Putamen (tissue), 1 donor: Measurements from ENCODE around the gene MICAL2.

Experiments used
- DNase-seq: peaks from one replicate; pipeline ENCODE4 v3.0.0-alpha.2; 2016; ENCODE audit warnings: low spot score

MICAL2 gene

GRCh38 chr11:12118949-12119348, 8.6 kb downstream of the MICAL2 start:
- no peak for DNase-seq

DNA sequence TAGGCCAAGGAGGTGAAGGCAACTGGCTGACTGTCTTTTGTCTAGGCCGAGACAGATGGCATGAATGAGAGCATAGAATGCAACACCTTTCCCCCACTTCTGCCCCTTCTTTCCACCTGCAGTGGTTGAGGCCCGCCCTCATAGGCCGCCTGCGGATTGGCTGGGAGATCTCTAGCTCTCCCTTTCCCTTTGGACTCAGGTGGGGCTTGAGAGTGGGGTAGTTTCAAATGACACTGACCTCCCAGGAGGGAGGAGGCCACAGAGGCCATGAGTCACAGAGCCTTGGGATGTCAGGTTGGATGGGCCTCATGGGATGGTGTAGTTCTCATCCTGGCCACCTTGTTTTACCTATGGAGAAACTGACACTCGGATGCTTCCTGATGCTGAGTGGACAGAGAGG, 9.1 kb downstream of the MICAL2 start:
- no peak for DNase-seq

DNA sequence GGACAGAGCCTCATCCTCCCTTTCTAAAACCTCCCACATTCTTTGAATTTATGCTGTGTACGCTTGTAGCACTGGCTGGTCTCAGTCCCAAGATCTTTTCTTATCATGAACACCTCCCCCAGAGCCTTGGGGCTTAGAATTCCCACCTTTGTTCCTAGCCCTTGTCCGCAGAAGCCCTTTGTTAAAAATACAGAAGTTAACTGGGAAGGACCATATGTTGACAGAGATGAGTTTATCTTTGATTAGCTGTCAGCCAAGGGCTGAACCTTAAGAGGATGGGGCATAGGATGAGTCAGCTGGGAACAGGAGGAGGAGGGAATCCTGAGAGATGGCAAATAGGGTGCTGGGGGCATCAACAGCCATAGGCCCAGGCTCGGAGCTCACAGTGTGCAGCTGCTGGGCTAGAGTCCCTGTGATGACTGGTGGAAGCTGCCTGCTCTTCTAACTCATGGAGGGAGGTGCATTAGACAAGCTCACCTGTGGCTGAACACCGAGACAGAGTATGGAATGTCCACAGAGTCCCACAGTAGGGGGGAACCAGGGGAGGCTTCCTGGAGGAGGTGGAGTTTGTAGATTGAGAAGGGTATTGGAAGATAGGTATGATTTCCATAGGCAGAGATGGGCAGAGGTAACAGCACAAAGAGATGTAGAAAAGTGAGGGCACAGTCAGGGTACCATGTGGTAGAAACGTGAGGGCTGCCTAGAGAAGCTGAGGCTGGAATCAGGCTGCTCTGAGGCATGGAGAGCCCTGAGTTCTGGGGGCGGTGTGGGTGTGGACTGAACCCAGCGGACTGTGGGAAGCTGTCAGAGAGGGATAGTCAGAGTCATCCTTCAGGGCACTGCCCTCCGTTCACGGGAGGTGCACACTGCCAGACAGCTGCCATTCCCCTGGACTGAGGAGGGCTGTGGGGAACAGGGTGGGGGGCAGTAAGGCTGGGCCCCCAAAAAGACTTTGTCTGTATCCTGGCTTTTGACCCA, 9.9 kb downstream of the MICAL2 start:
- DNase-seq = no peak

- DNase-seq = no peak
These were observed 10.6 kb downstream of the MICAL2 start for GRCh38 chr11:12121011-12121410.

- DNase-seq = no peak
These were observed 11.1 kb downstream of the MICAL2 start for GRCh38 chr11:12121517-12121916.

DNA sequence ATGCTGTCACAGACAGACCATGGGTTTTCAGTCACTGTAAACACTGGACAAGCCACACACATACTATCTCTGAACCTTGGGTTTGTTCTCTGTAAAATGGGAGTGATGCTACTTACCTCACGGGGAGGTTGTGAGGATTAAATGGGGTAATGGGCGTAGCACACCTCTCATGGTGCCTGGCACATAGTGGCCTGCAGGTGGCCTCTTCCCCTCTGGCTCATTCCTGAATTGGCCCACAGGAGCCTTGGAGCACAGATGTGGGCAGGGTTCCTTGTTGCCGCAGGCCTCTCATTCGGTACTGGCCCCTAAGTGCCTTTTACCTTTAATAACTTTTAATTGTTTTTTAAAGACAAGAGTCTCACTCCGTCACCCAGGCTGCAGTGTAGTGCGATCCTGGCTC, 11.7 kb downstream of the MICAL2 start:
- no peak for DNase-seq

GRCh38 chr11:12123273-12123672, 12.9 kb downstream of the MICAL2 start:
- DNase-seq = no peak

DNA sequence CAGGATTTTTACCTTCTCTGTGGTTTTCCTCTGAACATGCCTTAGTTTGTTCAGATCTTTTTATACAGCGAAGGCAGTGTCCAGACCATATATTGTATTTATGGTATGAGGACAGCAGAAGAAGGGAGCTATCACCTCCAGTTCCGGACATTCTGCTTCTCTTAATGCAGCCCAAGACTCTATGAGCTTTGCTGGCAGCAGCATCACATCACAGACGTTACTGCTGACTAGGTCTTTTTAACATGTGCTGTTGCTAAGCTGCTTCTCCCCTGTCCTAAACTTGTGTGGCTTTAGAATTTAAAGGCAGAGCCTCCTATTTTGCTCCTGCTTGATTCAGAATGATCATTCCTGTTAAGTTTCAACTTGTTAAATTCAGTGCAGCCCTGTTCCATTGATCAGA, 13.4 kb downstream of the MICAL2 start:
- no peak for DNase-seq

- DNase-seq = no peak
These were observed 13.9 kb downstream of the MICAL2 start for GRCh38 chr11:12124306-12124705.

DNA sequence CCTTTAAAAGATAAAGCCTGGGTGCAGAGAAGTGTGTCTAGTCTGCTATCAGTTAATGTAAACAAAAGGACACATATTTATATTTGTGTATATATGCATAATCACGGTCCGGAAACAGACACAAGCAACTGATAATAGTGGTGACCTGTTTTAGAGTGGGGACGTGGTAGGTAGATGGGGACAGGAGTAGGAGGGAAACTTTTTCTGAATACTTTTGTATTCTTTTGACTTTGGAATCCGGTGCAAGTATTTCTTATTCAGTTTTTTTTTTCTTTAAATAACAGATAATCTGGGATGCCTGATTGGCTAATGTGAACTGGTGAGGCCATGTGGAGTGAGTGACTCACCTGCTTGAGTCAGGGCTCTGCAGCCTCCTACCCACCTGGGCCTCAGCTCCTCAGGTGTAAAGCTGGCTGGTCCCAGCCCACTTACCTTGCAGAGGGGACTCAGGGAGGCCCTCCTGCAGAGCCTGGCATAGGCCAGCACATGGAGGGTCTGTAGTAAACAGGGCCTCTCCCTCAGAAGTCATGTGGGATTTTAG, 15.3 kb downstream of the MICAL2 start:
- no peak for DNase-seq

DNA sequence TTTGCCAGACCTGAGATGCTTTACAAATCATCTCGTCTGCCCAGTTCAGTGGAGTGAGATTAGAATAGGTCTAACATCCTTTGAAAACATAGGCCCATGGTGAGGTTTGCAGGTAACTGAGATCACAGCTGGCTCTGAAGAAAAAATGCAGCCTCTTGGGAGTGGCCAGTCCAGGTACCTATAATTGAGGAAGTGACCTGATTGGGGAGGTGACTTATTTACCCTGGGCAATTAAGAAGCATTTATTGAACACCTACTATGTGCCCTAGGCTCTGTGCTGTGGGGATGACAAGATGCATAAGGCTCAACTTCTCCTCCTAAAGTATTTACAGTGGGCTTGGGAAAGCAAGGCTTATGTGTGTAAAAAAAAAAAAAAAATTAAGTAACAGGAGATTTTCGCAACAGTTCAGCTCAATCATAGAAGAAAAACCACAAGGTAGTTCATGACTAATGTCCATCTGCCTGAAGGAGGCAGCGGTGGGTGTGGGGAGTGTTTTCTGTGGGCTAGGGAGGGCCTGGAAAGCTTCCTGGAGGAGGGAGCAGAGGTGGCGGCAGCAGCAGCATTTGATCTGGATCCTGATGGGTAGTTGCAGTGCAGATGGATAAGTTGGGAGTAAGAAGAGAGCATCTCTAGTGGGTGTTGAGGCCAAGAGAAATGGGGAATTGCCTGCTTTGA, 16.1 kb downstream of the MICAL2 start:
- no peak for DNase-seq

DNA sequence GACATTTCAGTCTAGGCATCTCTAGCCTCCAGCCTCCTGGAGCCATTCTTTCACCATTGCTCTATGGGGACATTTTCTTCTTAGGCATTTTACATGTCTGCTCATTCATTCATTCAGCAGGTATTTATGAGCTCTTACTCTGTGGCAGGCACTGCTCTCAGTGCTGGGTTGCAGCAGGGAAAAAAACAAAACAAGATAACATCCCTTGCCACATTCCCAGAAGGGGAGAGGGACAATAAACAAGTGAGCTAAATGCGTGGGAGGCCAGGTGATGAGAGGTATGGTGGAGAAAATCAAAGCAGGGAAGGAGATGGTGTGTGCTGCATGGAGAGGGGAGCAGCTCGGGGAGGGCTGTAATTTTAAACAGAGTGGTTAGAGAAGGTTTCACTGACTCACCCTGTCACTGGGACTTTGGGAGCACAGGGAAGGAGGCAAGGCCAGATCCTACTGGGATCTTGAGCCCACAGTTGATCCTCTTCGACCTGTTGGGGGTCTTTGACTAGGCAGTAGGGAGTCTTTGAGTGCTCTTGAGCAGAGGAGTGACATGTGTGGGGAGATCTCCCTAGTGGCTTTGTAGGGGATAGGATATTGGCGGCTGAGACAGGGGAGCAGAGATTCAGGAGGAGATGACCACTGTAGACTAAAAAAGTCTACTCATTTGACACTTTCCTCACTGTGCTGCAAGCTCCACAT, 17.0 kb downstream of the MICAL2 start:
- DNase-seq = no peak

DNA sequence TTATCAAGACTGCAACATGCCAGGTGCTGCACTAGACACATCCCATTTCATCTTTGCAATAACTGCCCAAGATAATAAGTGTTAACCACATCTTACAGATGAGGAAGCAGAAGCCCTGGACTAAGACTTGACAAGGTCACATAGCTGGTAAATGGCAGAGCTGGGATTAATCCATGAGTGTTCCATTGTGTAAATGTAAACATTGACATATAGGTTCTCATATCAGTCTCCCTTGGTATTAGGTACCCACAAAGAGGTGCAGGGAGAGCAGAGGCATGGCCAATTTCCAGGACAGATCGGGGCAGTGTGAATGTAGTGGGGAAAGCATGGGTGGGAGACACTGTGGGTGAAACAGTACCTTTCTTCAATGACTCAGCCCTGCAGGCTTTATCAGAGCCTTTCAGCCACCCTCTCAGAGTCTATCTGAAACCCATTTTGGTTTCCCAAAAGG, 17.9 kb downstream of the MICAL2 start:
- DNase-seq = no peak

DNA sequence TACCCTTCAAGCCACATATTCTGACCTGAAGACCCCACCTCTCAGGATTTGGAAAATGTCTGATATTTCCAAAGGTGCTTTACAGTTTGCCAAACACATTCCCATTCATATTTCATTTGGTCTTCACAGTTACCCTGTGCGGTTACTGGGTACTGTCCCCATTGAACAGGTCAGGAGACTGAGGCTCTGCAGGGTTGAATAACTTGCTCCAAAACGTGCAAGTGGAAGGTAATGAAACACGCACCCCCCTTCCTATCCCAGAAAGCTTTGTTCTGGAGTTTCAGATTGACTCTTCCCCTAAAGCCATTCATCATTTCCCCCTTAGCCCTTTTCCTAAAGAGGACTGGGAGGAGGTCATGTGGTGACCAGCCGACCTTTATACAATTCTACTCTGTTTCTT, 18.8 kb downstream of the MICAL2 start:
- no peak for DNase-seq

DNA sequence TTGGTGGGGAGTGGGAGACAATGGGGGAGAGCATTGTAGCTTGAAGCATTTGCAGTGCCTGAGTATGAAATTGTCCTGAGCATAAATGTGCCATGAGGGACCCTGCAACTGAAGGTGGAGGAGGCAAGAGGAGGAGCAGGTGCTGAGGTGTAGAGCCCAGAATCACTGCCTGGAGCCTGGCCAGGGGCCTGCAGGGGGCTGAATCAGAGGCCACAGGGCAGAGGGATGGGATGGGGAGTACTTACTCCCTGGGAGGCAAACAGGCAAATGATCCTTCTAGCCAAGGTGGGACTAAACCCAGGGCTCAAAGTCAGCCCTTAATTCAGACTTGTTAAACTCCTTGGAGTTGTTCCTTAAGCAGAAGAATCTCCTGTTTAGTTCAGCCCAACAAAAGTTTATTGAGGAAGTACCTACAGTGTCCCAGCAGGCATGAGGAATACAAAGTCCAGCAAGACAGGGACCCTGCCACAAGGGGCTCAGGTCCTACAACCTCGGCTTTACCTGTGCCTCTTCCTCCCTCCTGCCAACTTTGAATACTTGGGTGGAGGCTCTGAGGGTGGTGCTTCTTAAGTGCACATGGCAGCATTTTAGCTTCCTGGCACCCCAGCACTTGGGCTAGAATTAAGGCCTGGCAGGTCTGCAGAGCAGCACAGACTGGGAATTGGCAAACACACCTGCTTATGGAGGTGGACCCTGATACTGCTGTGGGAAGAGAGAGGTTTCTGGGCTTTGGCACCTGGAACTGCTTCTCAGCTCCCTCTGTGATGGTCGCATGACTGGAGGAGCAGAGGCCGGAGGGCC, 20.0 kb downstream of the MICAL2 start:
- DNase-seq = no peak

GRCh38 chr11:12131943-12132789, 21.8 kb downstream of the MICAL2 start:
- DNase-seq = no peak

DNA sequence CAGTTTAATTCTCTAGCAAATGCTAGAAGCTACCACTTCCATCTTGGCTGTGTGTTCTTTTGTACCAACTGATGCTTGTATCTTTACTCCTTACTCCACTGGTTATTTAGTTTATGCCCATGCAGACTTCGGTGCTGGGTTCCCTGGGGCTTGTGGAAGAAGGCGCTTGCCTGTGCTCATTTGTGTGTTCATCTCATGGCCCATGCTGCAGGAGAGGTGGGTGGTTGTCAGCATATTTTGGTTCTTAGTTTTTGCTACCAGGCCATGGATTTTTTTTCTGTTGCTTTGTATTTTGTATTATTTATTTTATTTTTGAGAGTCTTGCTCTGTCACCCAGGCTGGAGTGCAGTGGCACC, 22.4 kb downstream of the MICAL2 start:
- no peak for DNase-seq

GRCh38 chr11:12133547-12134235, 23.3 kb downstream of the MICAL2 start:
- no peak for DNase-seq

GRCh38 chr11:12134236-12134585, 23.8 kb downstream of the MICAL2 start:
- DNase-seq = no peak

DNA sequence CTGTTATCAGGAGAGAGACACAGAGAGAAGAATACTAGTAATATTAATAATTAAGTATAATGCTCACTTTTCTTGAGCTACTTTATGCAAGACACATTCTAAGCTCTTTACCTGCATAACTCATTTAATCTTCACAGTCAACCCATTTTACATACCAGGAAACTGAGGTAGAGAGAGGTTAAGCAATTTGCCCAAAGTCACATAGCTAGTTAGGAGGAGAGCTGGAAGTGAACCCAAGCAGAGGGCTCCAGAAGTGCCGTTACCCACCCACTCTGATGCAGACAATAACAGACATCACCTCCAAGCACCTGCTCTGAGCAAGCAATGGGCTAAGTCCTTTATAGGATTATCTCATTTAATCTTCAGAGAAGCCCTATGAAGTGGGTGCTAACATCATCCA, 24.8 kb downstream of the MICAL2 start:
- no peak for DNase-seq
